DND-41 (cell line): ENCODE measurements around the gene MMP2.

Experiments
- ATAC-seq: fragments of 200-7000 bp; cut with Tn5 transposase; 3 replicates; pipeline ENCODE4 v1.9.1; 2021; ENCODE audit warnings: low read depth; ENCODE audit not compliant: insufficient read depth
- DNase-seq: peaks from one replicate; pipeline ENCODE4 v3.0.0-alpha.2; 2020
- H2AFZ ChIP-seq: 2 replicates; pipeline ENCODE4 v1.6.0; 2012; ENCODE audit warnings: low read depth, low read length
- H3K27ac ChIP-seq: 2 replicates; pipeline ENCODE4 v1.5.1; 2012; ENCODE audit warnings: low read length, inconsistent platforms
- H3K27me3 ChIP-seq: fragments of 200-600 bp; sonication (generic); 2 replicates; pipeline ENCODE4 v1.6.0; 2012; ENCODE audit warnings: low read length, mild to moderate bottlenecking, inconsistent platforms; ENCODE audit not compliant: insufficient read depth, poor library complexity
- H3K36me3 ChIP-seq: 2 replicates; pipeline ENCODE4 v1.5.1; 2012; ENCODE audit warnings: low read length, inconsistent platforms; ENCODE audit not compliant: insufficient read depth
- H3K4me1 ChIP-seq: 2 replicates; pipeline ENCODE4 v1.5.1; 2012; ENCODE audit warnings: mild to moderate bottlenecking, low read length; ENCODE audit not compliant: insufficient read depth
- H3K4me2 ChIP-seq: 2 replicates; pipeline ENCODE4 v1.6.0; 2012; ENCODE audit warnings: mild to moderate bottlenecking, moderate library complexity, low read length, inconsistent platforms; ENCODE audit not compliant: insufficient read depth
- H3K4me3 ChIP-seq, 2 experiments: fragments of 200-600 bp in 1 of 2; shearing (Covaris generic) in 1 of 2; 2 replicates each; pipeline ENCODE4 v1.5.1; 2012 to 2016; ENCODE audit warnings: inconsistent platforms in 2 of 2, low read length in 2 of 2, mild to moderate bottlenecking in 2 of 2, low read depth in 1 of 2, moderate library complexity in 1 of 2
- H3K79me2 ChIP-seq: 2 replicates; pipeline ENCODE4 v1.6.0; 2012; ENCODE audit warnings: low read length, inconsistent platforms; ENCODE audit not compliant: insufficient read depth
- H3K9ac ChIP-seq: 2 replicates; pipeline ENCODE4 v1.6.0; 2012; ENCODE audit warnings: low read depth, mild to moderate bottlenecking, inconsistent platforms, low read length, moderate library complexity
- H3K9me3 ChIP-seq: 2 replicates; pipeline ENCODE4 v1.5.1; 2012; ENCODE audit warnings: low read length, moderate library complexity, mild to moderate bottlenecking, inconsistent platforms; ENCODE audit not compliant: insufficient read depth, severe bottlenecking
- H4K20me1 ChIP-seq: 2 replicates; pipeline ENCODE4 v1.6.0; 2012; ENCODE audit warnings: low read length; ENCODE audit not compliant: insufficient read depth
- CTCF ChIP-seq: IDR thresholded peaks from 2 replicates; pipeline ENCODE4 v1.5.1; 2012; ENCODE audit warnings: borderline replicate concordance, low read length, moderate library complexity, mild to moderate bottlenecking; ENCODE audit not compliant: poor library complexity, severe bottlenecking; ENCODE audit errors: extremely low read depth
- EZH2 ChIP-seq: IDR thresholded peaks from 3 replicates; pipeline ENCODE4 v1.6.1; 2012; ENCODE audit warnings: borderline replicate concordance, low read depth, mild to moderate bottlenecking, moderate library complexity, low read length, inconsistent platforms; ENCODE audit not compliant: severe bottlenecking

Gene MMP2

GRCh38 chr16:55532227-55532626 is 53.2 kb downstream of the MMP2 start:
- Histone ChIP-seq H3K9ac (no peak overlapping the region), H2AFZ (no peak overlapping the region), H4K20me1 (no peaks in the 10 kb centered on the region), H3K27ac (no peak overlapping the region), H3K79me2 (no peaks in the 10 kb centered on the region), H3K4me2 (no peak overlapping the region), H3K36me3 (no peaks in the 10 kb centered on the region), H3K4me3 (no peak overlapping the region), H3K9me3 (no peaks in the 10 kb centered on the region), H3K4me1 (no peaks in the 10 kb centered on the region), H3K27me3 (peaks cover 4% of the 10 kb centered on the region)
- DNase-seq (no peak), ATAC-seq (no peak)
- TF ChIP-seq EZH2 (no peak), CTCF (no peak)

- no peaks in the 10 kb centered on the region for H3K4me1 ChIP-seq
- H3K27me3 ChIP-seq, result peaks cover 10% of the 10 kb centered on the region
- no peaks in the 10 kb centered on the region for H4K20me1 ChIP-seq
- DNase-seq (no peak), ATAC-seq (no peak)
- H3K9ac ChIP-seq, result no peak overlapping the region
- no peaks in the 10 kb centered on the region for H3K79me2 ChIP-seq
- H3K27ac ChIP-seq, result no peak overlapping the region
- no peak overlapping the region for H3K4me3 ChIP-seq
- H2AFZ ChIP-seq, result no peak overlapping the region
- no peak for TF ChIP-seq CTCF
- no peaks in the 10 kb centered on the region for H3K9me3 ChIP-seq
- H3K4me2 ChIP-seq, result no peak overlapping the region
- H3K36me3 ChIP-seq, result no peaks in the 10 kb centered on the region
Measured at GRCh38 chr16:55534756-55535155, 55.8 kb downstream of the MMP2 start.

GRCh38 chr16:55539049-55539448 is 60.1 kb downstream of the MMP2 start:
- Histone ChIP-seq H3K9ac (no peak overlapping the region), H3K79me2 (no peaks in the 10 kb centered on the region), H3K4me3 (no peak overlapping the region), H3K4me1 (no peaks in the 10 kb centered on the region), H3K9me3 (no peaks in the 10 kb centered on the region), H3K36me3 (no peaks in the 10 kb centered on the region), H2AFZ (no peak overlapping the region), H3K27me3 (peaks cover 20% of the 10 kb centered on the region), H3K27ac (no peak overlapping the region), H4K20me1 (no peaks in the 10 kb centered on the region), H3K4me2 (no peak overlapping the region)
- TF ChIP-seq CTCF, result no peak
- no peak for TF ChIP-seq EZH2
- no peak for ATAC-seq
- DNase-seq, result no peak

GRCh38 chr16:55539488-55539887 is 60.5 kb downstream of the MMP2 start:
- Histone ChIP-seq H3K4me3 (no peak overlapping the region), H3K4me2 (no peak overlapping the region), H4K20me1 (no peaks in the 10 kb centered on the region), H3K79me2 (no peaks in the 10 kb centered on the region), H3K9me3 (no peaks in the 10 kb centered on the region), H3K27me3 (peaks cover 20% of the 10 kb centered on the region), H3K27ac (no peak overlapping the region), H2AFZ (no peak overlapping the region), H3K36me3 (no peaks in the 10 kb centered on the region), H3K9ac (no peak overlapping the region), H3K4me1 (no peaks in the 10 kb centered on the region)
- no peak for ATAC-seq
- no peak for DNase-seq
- no peak for TF ChIP-seq CTCF
- TF ChIP-seq EZH2, result no peak
